GM19240 (cell line): ENCODE data around the gene RUFY2.
A peak's percentile ranks its signal among the peaks of the same experiment; 100 is the strongest.

Experiments used
- DNase-seq: peaks from one replicate; pipeline ENCODE4 v3.0.0; 2011; ENCODE audit warnings: low spot score; ENCODE audit not compliant: insufficient read length

The RUFY2 gene

GRCh38 chr10:68364101-68364886, 42.8 kb downstream of the RUFY2 start:
- DNase-seq: no peak

GRCh38 chr10:68362590-68362989, 44.5 kb downstream of the RUFY2 start:
- no peak for DNase-seq

GRCh38 chr10:68359189-68359588, 47.9 kb downstream of the RUFY2 start:
- no peak for DNase-seq

- DNase-seq: no peak
These were observed 53.5 kb downstream of the RUFY2 start for GRCh38 chr10:68353537-68353936.

- DNase-seq: no peak
These were observed 58.8 kb downstream of the RUFY2 start for GRCh38 chr10:68348265-68348741.

GRCh38 chr10:68346774-68347173, 60.3 kb downstream of the RUFY2 start:
- no peak for DNase-seq

GRCh38 chr10:68345621-68346020, 61.5 kb downstream of the RUFY2 start:
- no peak for DNase-seq

GRCh38 chr10:68342909-68343516, 64.1 kb downstream of the RUFY2 start:
- no peak for DNase-seq

GRCh38 chr10:68340358-68341080, 66.6 kb downstream of the RUFY2 start:
- DNase-seq: no peak

- DNase-seq: no peak
These were observed 70.2 kb downstream of the RUFY2 start for GRCh38 chr10:68336754-68337351.

- no peak for DNase-seq
These were observed 72.2 kb downstream of the RUFY2 start for GRCh38 chr10:68334672-68335467.

GRCh38 chr10:68333440-68334431, 73.3 kb downstream of the RUFY2 start:
- no peak for DNase-seq

GRCh38 chr10:68333058-68333395, 74.0 kb downstream of the RUFY2 start:
- no peak for DNase-seq

GRCh38 chr10:68332259-68333057, 74.6 kb downstream of the RUFY2 start, which contains the start of gene PBLD:
TSS of gene PBLD (minus strand) at chr10:68332928. CDS start at chr10:68306844, 26,084 bp downstream.
- DNase-seq: peak; percentile 11

- peak; percentile 69 for DNase-seq
These were observed 75.4 kb downstream of the RUFY2 start, which contains the start of gene HNRNPH3 for GRCh38 chr10:68331455-68332258. TSS of gene HNRNPH3 (plus strand) at chr10:68332064. CDS start at chr10:68337222, 5,158 bp downstream.

GRCh38 chr10:68330852-68331454, 76.1 kb downstream of the RUFY2 start:
- no peak for DNase-seq

GRCh38 chr10:68329506-68329861, 77.6 kb downstream of the RUFY2 start:
- DNase-seq: no peak
